H1 (cell line): Measurements from ENCODE around the gene ACBD5. TPM values are rescaled to one million over a fixed set of nuclear protein-coding genes. Genes with fewer than 3 reads are reported as not detected.

ENCODE experiments used
- CTCF ChIA-PET: fragments of 300-600 bp; sonication (Branson Sonifier 250); formaldehyde crosslinking; loops from one replicate; lab custom pipeline; 2021; ENCODE audit not compliant: partially characterized antibody; lab: Charles Lee
- POLR2A ChIA-PET: fragments of 300-600 bp; sonication (Branson Sonifier 250); formaldehyde crosslinking; loops from one replicate; lab custom pipeline; 2021; ENCODE audit warnings: inconsistent platforms; ENCODE audit not compliant: partially characterized antibody; lab: Charles Lee
- DNase-seq, 2 experiments: peaks; one replicate each; pipeline versions ENCODE4 v3.0.0 to v3.0.0-alpha.2; 2010 to 2022; ENCODE audit warnings: low spot score in 2 of 2, low read depth in 1 of 2, mixed read lengths in 1 of 2
- FAIRE-seq: peaks from 2 replicates; lab custom pipeline; 2011; peaks lifted over from hg19 to GRCh38; lab: Jason Lieb, UNC
- H2AFZ ChIP-seq: 2 replicates; pipeline ENCODE4 v1.8.1; 2012; ENCODE audit warnings: low read length, inconsistent platforms
- H2AK5ac ChIP-seq: 2 replicates; pipeline ENCODE4 v1.6.1; 2013; ENCODE audit warnings: low read depth, low read length
- H2BK120ac ChIP-seq: replicated peaks from 2 replicates; pipeline ENCODE3; 2013; ENCODE audit warnings: low read depth, low read length, inconsistent platforms
- H2BK12ac ChIP-seq: 2 replicates; pipeline ENCODE4 v1.6.1; 2013; ENCODE audit warnings: low read depth, low read length
- H2BK15ac ChIP-seq: 2 replicates; pipeline ENCODE4 v1.6.1; 2013; ENCODE audit warnings: low read length
- H2BK20ac ChIP-seq: 2 replicates; pipeline ENCODE4 v1.6.1; 2013; ENCODE audit warnings: low read length
- H2BK5ac ChIP-seq: 2 replicates; pipeline ENCODE4 v1.6.1; 2013; ENCODE audit warnings: low read depth, low read length
- H3K14ac ChIP-seq: 2 replicates; pipeline ENCODE4 v1.6.1; 2013; ENCODE audit warnings: inconsistent platforms; ENCODE audit not compliant: insufficient read length
- H3K18ac ChIP-seq: 2 replicates; pipeline ENCODE4 v1.6.1; 2013; ENCODE audit warnings: low read length; ENCODE audit errors: extremely low read depth
- H3K23ac ChIP-seq: 2 replicates; pipeline ENCODE4 v1.6.1; 2013; ENCODE audit warnings: inconsistent platforms; ENCODE audit not compliant: insufficient read length
- H3K23me2 ChIP-seq: 2 replicates; pipeline ENCODE4 v1.6.1; 2013; ENCODE audit warnings: low read depth, low read length
- H3K27ac ChIP-seq: 2 replicates; pipeline ENCODE4 v1.6.1; 2011; ENCODE audit warnings: low read depth, low read length, inconsistent platforms
- H3K27me3 ChIP-seq, 4 experiments: replicated peaks in 1 of 4; 1 replicate in 1 of 4; 2 replicates in 3 of 4; pipeline versions ENCODE4 v1.6.1 to v1.8.1; 2011 to 2013; ENCODE audit warnings: low read length in 3 of 4, mild to moderate bottlenecking in 3 of 4, inconsistent platforms in 2 of 4, mixed read lengths in 2 of 4, moderate library complexity in 1 of 4; ENCODE audit not compliant: control insufficient read depth in 3 of 4, insufficient read depth in 3 of 4; ENCODE audit errors: extremely low read depth in 1 of 4
- H3K36me3 ChIP-seq, 4 experiments: 2 replicates each; pipeline versions ENCODE4 v1.6.1 to v1.8.1; 2011 to 2013; ENCODE audit warnings: mild to moderate bottlenecking in 4 of 4, low read length in 3 of 4, moderate library complexity in 2 of 4, control low read depth in 1 of 4, inconsistent platforms in 1 of 4; ENCODE audit not compliant: insufficient read depth in 4 of 4, control insufficient read depth in 2 of 4
- H3K4ac ChIP-seq: replicated peaks from 2 replicates; pipeline ENCODE3; 2013; ENCODE audit warnings: low read length, low read depth, mixed read lengths, inconsistent platforms; ENCODE audit not compliant: insufficient read length
- H3K4me1 ChIP-seq, 4 experiments: replicated peaks in 1 of 4; 1 replicate in 1 of 4; 2 replicates in 3 of 4; pipeline versions ENCODE4 v1.6.1 to v1.8.1; 2011 to 2013; ENCODE audit warnings: low read length in 3 of 4, inconsistent platforms in 2 of 4, mixed read lengths in 1 of 4; ENCODE audit not compliant: insufficient read depth in 4 of 4, control insufficient read depth in 3 of 4
- H3K4me2 ChIP-seq, 2 experiments: 2 replicates each; pipeline versions ENCODE4 v1.6.1 to v1.8.1; 2011 to 2013; ENCODE audit warnings: low read depth in 2 of 2, low read length in 2 of 2, control low read depth in 1 of 2, inconsistent platforms in 1 of 2, mild to moderate bottlenecking in 1 of 2; ENCODE audit not compliant: insufficient read depth in 1 of 2
- H3K4me3 ChIP-seq, 4 experiments: fragments of 200-600, 300-600 bp in 1 of 4; sonication (generic), shearing (Covaris generic), sonication (Bioruptor Twin) in 1 of 4; 2 replicates each; pipeline versions ENCODE4 v1.5.1 to v1.8.1; 2011 to 2016; ENCODE audit warnings: low read length in 4 of 4, low read depth in 3 of 4, control low read depth in 2 of 4, inconsistent platforms in 2 of 4, mild to moderate bottlenecking in 2 of 4, mixed read lengths in 1 of 4, moderate library complexity in 1 of 4; ENCODE audit not compliant: insufficient read depth in 2 of 4; ENCODE audit errors: extremely low read depth in 1 of 4
- H3K56ac ChIP-seq: replicated peaks from 2 replicates; pipeline ENCODE3; 2013; ENCODE audit warnings: low read depth, mild to moderate bottlenecking, mixed read lengths, low read length, inconsistent platforms; ENCODE audit not compliant: insufficient read length
- H3K79me1 ChIP-seq: 2 replicates; pipeline ENCODE4 v1.6.1; 2013; ENCODE audit warnings: low read depth, low read length, control low read depth
- H3K79me2 ChIP-seq, 2 experiments: 2 replicates each; pipeline versions ENCODE4 v1.6.1 to v1.8.1; 2012 to 2013; ENCODE audit warnings: low read length in 2 of 2, mild to moderate bottlenecking in 2 of 2, inconsistent platforms in 1 of 2; ENCODE audit not compliant: insufficient read depth in 2 of 2, control insufficient read depth in 1 of 2
- H3K9ac ChIP-seq, 4 experiments: replicated peaks in 1 of 4; 1 replicate in 1 of 4; 2 replicates in 3 of 4; pipeline versions ENCODE4 v1.6.1 to v1.8.1; 2011 to 2013; ENCODE audit warnings: low read depth in 3 of 4, low read length in 3 of 4, control low read depth in 2 of 4, mild to moderate bottlenecking in 2 of 4, moderate library complexity in 2 of 4, inconsistent platforms in 1 of 4; ENCODE audit errors: extremely low read depth in 1 of 4
- H3K9me3 ChIP-seq, 2 experiments: 2 replicates each; pipeline versions ENCODE4 v1.6.1 to v1.8.1; 2012 to 2013; ENCODE audit warnings: mild to moderate bottlenecking in 2 of 2, moderate library complexity in 2 of 2, control low read depth in 1 of 2, inconsistent platforms in 1 of 2, low read depth in 1 of 2, low read length in 1 of 2, mixed read lengths in 1 of 2; ENCODE audit not compliant: insufficient read depth in 2 of 2
- H4K20me1 ChIP-seq, 2 experiments: replicated peaks in 1 of 2; 2 replicates each; pipeline versions ENCODE3 to v1.8.1; 2011 to 2013; ENCODE audit warnings: inconsistent platforms in 2 of 2, low read length in 2 of 2, mild to moderate bottlenecking in 1 of 2; ENCODE audit not compliant: insufficient read depth in 2 of 2, control insufficient read depth in 1 of 2
- H4K5ac ChIP-seq: 2 replicates; pipeline ENCODE4 v1.6.1; 2013; ENCODE audit warnings: low read length, low read depth, mixed read lengths, inconsistent platforms; ENCODE audit not compliant: insufficient read length
- H4K8ac ChIP-seq: 2 replicates; pipeline ENCODE4 v1.8.0; 2013; ENCODE audit warnings: mild to moderate bottlenecking, moderate library complexity, low read length, inconsistent platforms; ENCODE audit not compliant: insufficient read depth; ENCODE audit errors: extremely low read depth
- H4K91ac ChIP-seq: replicated peaks from 2 replicates; pipeline ENCODE3; 2013; ENCODE audit warnings: low read length, mixed read lengths, inconsistent platforms; ENCODE audit not compliant: insufficient read length
- ASH2L ChIP-seq: fragments of 200-600, 300-600 bp; sonication (generic); IDR thresholded peaks from one replicate; pipeline ENCODE4 v1.7.1; 2017; ENCODE audit warnings: low read length
- CTBP2 ChIP-seq: IDR thresholded peaks from 2 replicates; pipeline ENCODE4 v1.7.0; 2011; ENCODE audit warnings: borderline replicate concordance, mild to moderate bottlenecking, moderate library complexity, mixed read lengths, low read length; ENCODE audit not compliant: insufficient read depth, insufficient read length
- GTF2F1 ChIP-seq: IDR thresholded peaks from 2 replicates; pipeline ENCODE4 v1.6.1; 2012; ENCODE audit warnings: low read depth, low read length, improper control_type of control experiment, borderline replicate concordance
- KDM1A ChIP-seq: fragments of 200-600, 300-600 bp; sonication (generic); IDR thresholded peaks from 2 replicates; pipeline ENCODE4 v1.7.1; 2016; ENCODE audit warnings: mild to moderate bottlenecking, low read length, borderline replicate concordance
- MAFK ChIP-seq: IDR thresholded peaks from 2 replicates; pipeline ENCODE4 v1.6.1; 2012; ENCODE audit warnings: low read depth, mild to moderate bottlenecking, improper control_type of control experiment, low read length
- PHF8 ChIP-seq: fragments of 200-600 bp; sonication (generic); conservative IDR thresholded peaks from 2 replicates; pipeline ENCODE4 v1.7.1; 2012; ENCODE audit warnings: low read depth, mild to moderate bottlenecking, inconsistent platforms, low read length, moderate library complexity
- RBBP5 ChIP-seq: IDR thresholded peaks from 2 replicates; pipeline ENCODE4 v1.7.1; 2012; ENCODE audit warnings: low read depth, mild to moderate bottlenecking, inconsistent platforms, low read length, moderate library complexity, borderline replicate concordance
- SP1 ChIP-seq: IDR thresholded peaks from 2 replicates; pipeline ENCODE4 v1.6.1; 2011; ENCODE audit warnings: low read depth, low read length
- SRF ChIP-seq: IDR thresholded peaks from 2 replicates; pipeline ENCODE4 v1.6.1; 2011; ENCODE audit warnings: mild to moderate bottlenecking, low read depth, low read length, moderate library complexity
- ZNF274 ChIP-seq: IDR thresholded peaks from 2 replicates; pipeline ENCODE4 v1.7.0; 2012; ENCODE audit warnings: low read length, borderline replicate concordance; ENCODE audit errors: extremely low read depth
- WGBS, 2 experiments: shearing (Covaris generic) in 1 of 2; methylation state at CpG; one replicate each; pipeline versions ENCODE4 v1.1.6 to v1.1.7; 2013 to 2015; ENCODE audit warnings: low lambda C conversion rate in 2 of 2, mixed read lengths in 2 of 2, inconsistent platforms in 1 of 2, low coverage in 1 of 2, missing lambda C conversion rate in 1 of 2; ENCODE audit not compliant: insufficient replicate concordance in 2 of 2, insufficient coverage in 1 of 2, insufficient read length in 1 of 2; ENCODE audit errors: extremely low coverage in 1 of 2, missing lambda C conversion rate in 1 of 2; 5-methylcytosine and 5-hydroxymethylcytosine counted together
- polyA plus RNA-seq, 7 experiments: library from polyadenylated mRNA; depleted of rRNA in 3 of 7; stranded (reverse) in 5 of 7; unstranded in 2 of 7; fragments of >200 nt in 5 of 7; fragments of 200-250 nt in 2 of 7; gene quantifications; 1 replicate in 5 of 7; 2 replicates in 1 of 7; 4 replicates in 1 of 7; pipeline versions ENCODE4 v1.2.1 to v1.2.3, GENCODE V29; 2011 to 2013; ENCODE audit warnings: missing spikeins in 2 of 7, mixed read lengths in 2 of 7
- total RNA-seq: library from RNA; stranded (reverse); fragmentation: NEBNext Ultra II Directional; extraction: Animal tissue kit (Norgen Biotek cat#: 25700); gene quantifications from 2 replicates; pipeline ENCODE4 v1.2.1, GENCODE V29; 2021
- TF ChIP-seq, protein P1 (sequence below), 3 experiments: IDR thresholded peaks; 1 replicate in 2 of 3; 2 replicates in 1 of 3; pipeline versions ENCODE4 v1.5.1 to v1.6.1; 2011; ENCODE audit warnings: low read length in 3 of 3, mild to moderate bottlenecking in 3 of 3, inconsistent platforms in 2 of 3, low read depth in 1 of 3, moderate library complexity in 1 of 3; ENCODE audit not compliant: insufficient read depth in 1 of 3; ENCODE audit errors: control extremely low read depth in 1 of 3

ACBD5 gene
- total and polyA plus RNA-seq, 2 of the 8 experiments (the other 6 are each of a cell fraction or from before 2014, with no cell fraction given) = 4.6 to 15.9 TPM

DNA sequence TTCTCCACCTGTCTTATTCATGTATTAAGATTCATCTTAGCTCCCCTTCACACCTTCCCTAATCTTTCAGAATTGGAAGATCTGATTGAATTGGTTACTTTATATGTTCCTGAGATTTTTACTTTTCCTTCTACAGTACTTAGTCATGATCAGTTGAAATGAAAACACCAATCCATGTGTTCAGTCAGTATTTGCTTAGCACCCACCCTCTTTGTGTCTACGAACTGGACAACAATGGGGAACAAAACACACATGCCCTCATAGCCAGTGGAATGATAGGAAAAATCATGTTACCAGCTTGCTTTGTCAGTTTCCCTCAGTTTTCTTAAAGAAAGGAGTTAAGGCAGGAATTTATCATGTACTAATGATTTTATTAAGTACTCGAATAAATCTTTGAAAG lies 83.4 kb downstream of the ACBD5 start:
- H3K9ac ChIP-seq = peak overlapping the region in 1 of 4 experiments; percentile 12; a peak in 1 of 7 replicates
- H3K56ac ChIP-seq = no peak overlapping the region
- no peak overlapping the region for H3K18ac ChIP-seq
- H4K20me1 ChIP-seq = peaks cover 3 to 9% of the 10 kb centered on the region in 2 experiments
- 95% methylated on average over 2 of the region's 2 CpGs; no CpG with 5 or more reads in 1 of the 2 experiments for WGBS, 2 experiments
- no peak overlapping the region for H2BK12ac ChIP-seq
- no peaks in the 10 kb centered on the region for H3K9me3 ChIP-seq
- no peaks in the 10 kb centered on the region for H3K27me3 ChIP-seq
- H2AFZ ChIP-seq = no peak overlapping the region
- no peak overlapping the region for H3K23ac ChIP-seq
- H3K14ac ChIP-seq = no peak overlapping the region
- H2BK20ac ChIP-seq = no peak overlapping the region
- H2BK120ac ChIP-seq = no peak overlapping the region
- no peak overlapping the region for H4K8ac ChIP-seq
- H3K27ac ChIP-seq = no peak overlapping the region
- H3K4me1 ChIP-seq = peaks cover 0 to 3% (median 0%) of the 10 kb centered on the region in 4 experiments; a peak in 4 of 7 replicates
- H3K36me3 ChIP-seq = peaks cover 13 to 47% (median 30%) of the 10 kb centered on the region in 4 experiments
- ChIA-PET CTCF (interaction anchor here (1.2 kb wide), 1 partner anchor 56 kb away, joined by 4 read pairs; no protein-coding TSS in a partner anchor), POLR2A (interaction anchor here (0.9 to 4.9 kb wide), 3 partner anchors 12 to 31 kb away, joined by 3 to 48 read pairs (median 5); no protein-coding TSS in a partner anchor)
- peak overlapping the region; percentile 91 to 98; a peak in 2 of 4 replicates for H3K4me2 ChIP-seq
- peaks cover 30 to 58% of the 10 kb centered on the region in 2 experiments for H3K79me2 ChIP-seq
- no peak for FAIRE-seq
- H2AK5ac ChIP-seq = no peak overlapping the region
- DNase-seq = no peak
- no peak overlapping the region for H2BK15ac ChIP-seq
- H2BK5ac ChIP-seq = no peak overlapping the region
- no peak overlapping the region for H3K4ac ChIP-seq
- no peak overlapping the region for H4K91ac ChIP-seq
- peak overlapping the region in 2 of 4 experiments; percentile 1 to 97; a peak in 5 of 8 replicates for H3K4me3 ChIP-seq
- H3K23me2 ChIP-seq = peaks cover 4% of the 10 kb centered on the region
- peaks cover 3% of the 10 kb centered on the region for H3K79me1 ChIP-seq
- no peak overlapping the region for H4K5ac ChIP-seq
- TF ChIP-seq SP1 (no peak), ZNF274 (no peak), GTF2F1 (no peak), CTBP2 (no peak), SRF (no peak), MAFK (no peak), ASH2L (no peak), KDM1A (no peak), RBBP5 (no peak), PHF8 (no peak)
- TF ChIP-seq, protein P1, sequence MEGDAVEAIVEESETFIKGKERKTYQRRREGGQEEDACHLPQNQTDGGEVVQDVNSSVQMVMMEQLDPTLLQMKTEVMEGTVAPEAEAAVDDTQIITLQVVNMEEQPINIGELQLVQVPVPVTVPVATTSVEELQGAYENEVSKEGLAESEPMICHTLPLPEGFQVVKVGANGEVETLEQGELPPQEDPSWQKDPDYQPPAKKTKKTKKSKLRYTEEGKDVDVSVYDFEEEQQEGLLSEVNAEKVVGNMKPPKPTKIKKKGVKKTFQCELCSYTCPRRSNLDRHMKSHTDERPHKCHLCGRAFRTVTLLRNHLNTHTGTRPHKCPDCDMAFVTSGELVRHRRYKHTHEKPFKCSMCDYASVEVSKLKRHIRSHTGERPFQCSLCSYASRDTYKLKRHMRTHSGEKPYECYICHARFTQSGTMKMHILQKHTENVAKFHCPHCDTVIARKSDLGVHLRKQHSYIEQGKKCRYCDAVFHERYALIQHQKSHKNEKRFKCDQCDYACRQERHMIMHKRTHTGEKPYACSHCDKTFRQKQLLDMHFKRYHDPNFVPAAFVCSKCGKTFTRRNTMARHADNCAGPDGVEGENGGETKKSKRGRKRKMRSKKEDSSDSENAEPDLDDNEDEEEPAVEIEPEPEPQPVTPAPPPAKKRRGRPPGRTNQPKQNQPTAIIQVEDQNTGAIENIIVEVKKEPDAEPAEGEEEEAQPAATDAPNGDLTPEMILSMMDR (IDR thresholded peaks at IDR 0.05; ENCODE audit: control extremely low read depth in 1 of 3, insufficient read depth in 1 of 3, low read depth in 1 of 3, low read length in 3 of 3) = no peak
